Liver (tissue), 9 donors: ENCODE results near the gene LAMC3. TPM values are rescaled to one million over a fixed set of nuclear protein-coding genes. Genes with fewer than 3 reads are reported as not detected.

Experiments
- DNase-seq: peaks from one replicate; pipeline ENCODE4 v3.0.0-alpha.2; 2017; ENCODE audit warnings: low spot score
- H3K27ac ChIP-seq, 2 donors: one replicate each; pipeline ENCODE4 v1.7.0; 2013; ENCODE audit warnings: inconsistent platforms in 2 of 2, low read length in 2 of 2, control low read depth in 1 of 2, low read depth in 1 of 2, mild to moderate bottlenecking in 1 of 2
- H3K27me3 ChIP-seq, 4 donors: one replicate each; pipeline versions ENCODE4 v1.6.1 to v1.7.0; 2013; ENCODE audit warnings: low read length in 3 of 4, inconsistent platforms in 1 of 4, mild to moderate bottlenecking in 1 of 4, moderate library complexity in 1 of 4; ENCODE audit not compliant: control insufficient read depth in 4 of 4, insufficient read depth in 4 of 4
- H3K36me3 ChIP-seq, 4 donors: one replicate each; pipeline versions ENCODE4 v1.6.1 to v1.7.0; 2013; ENCODE audit warnings: low read length in 3 of 4, mild to moderate bottlenecking in 3 of 4, low read depth in 1 of 4, moderate library complexity in 1 of 4; ENCODE audit not compliant: control insufficient read depth in 4 of 4, insufficient read depth in 3 of 4
- H3K4me1 ChIP-seq, 4 donors: one replicate each; pipeline versions ENCODE4 v1.6.1 to v1.7.0; 2013; ENCODE audit warnings: low read length in 3 of 4, mild to moderate bottlenecking in 3 of 4, moderate library complexity in 1 of 4; ENCODE audit not compliant: control insufficient read depth in 4 of 4, insufficient read depth in 4 of 4
- H3K4me3 ChIP-seq, 3 donors: one replicate each; pipeline versions ENCODE4 v1.6.1 to v1.7.0; 2013; ENCODE audit warnings: low read length in 3 of 3, control low read depth in 1 of 3, low read depth in 1 of 3, mild to moderate bottlenecking in 1 of 3
- H3K9ac ChIP-seq, 2 donors: one replicate each; pipeline ENCODE4 v1.7.0; 2013; ENCODE audit warnings: low read length in 2 of 2, mild to moderate bottlenecking in 2 of 2, moderate library complexity in 2 of 2, control low read depth in 1 of 2, low read depth in 1 of 2
- H3K9me3 ChIP-seq, 4 donors: one replicate each; pipeline versions ENCODE4 v1.6.1 to v1.7.0; 2013; ENCODE audit warnings: low read length in 3 of 4; ENCODE audit not compliant: control insufficient read depth in 4 of 4
- EGR1 ChIP-seq, 2 donors: IDR thresholded peaks; 2 replicates each; pipeline ENCODE4 v1.6.1; 2016 to 2018; ENCODE audit warnings: antibody characterized with exemption in 2 of 2, low read depth in 2 of 2
- FOXA1 ChIP-seq: IDR thresholded peaks from 2 replicates; pipeline ENCODE4 v1.6.1; 2016; ENCODE audit warnings: antibody characterized with exemption
- GABPA ChIP-seq, 2 donors: IDR thresholded peaks in 1 of 2; conservative IDR thresholded peaks in 1 of 2; 2 replicates each; pipeline ENCODE4 v1.6.1; 2016; ENCODE audit warnings: antibody characterized with exemption in 2 of 2, mild to moderate bottlenecking in 1 of 2, moderate library complexity in 1 of 2
- HNF4A ChIP-seq, 2 donors: conservative IDR thresholded peaks; 2 replicates each; pipeline ENCODE4 v1.6.1; 2016; ENCODE audit warnings: antibody characterized with exemption in 2 of 2, mild to moderate bottlenecking in 2 of 2
- HNF4G ChIP-seq: IDR thresholded peaks from 2 replicates; pipeline ENCODE4 v1.6.1; 2016; ENCODE audit warnings: antibody characterized with exemption
- JUND ChIP-seq, 2 donors: IDR thresholded peaks; 2 replicates each; pipeline ENCODE4 v1.6.1; 2016; ENCODE audit warnings: antibody characterized with exemption in 2 of 2
- NR2F2 ChIP-seq: IDR thresholded peaks from 2 replicates; pipeline ENCODE4 v1.6.1; 2016; ENCODE audit warnings: antibody characterized with exemption
- RAD21 ChIP-seq, 2 donors: IDR thresholded peaks; 2 replicates each; pipeline ENCODE4 v1.6.1; 2016; ENCODE audit warnings: antibody characterized with exemption in 2 of 2, mild to moderate bottlenecking in 2 of 2
- RXRA ChIP-seq, 2 donors: IDR thresholded peaks; 2 replicates each; pipeline ENCODE4 v1.6.1; 2017 to 2018; ENCODE audit warnings: antibody characterized with exemption in 2 of 2, mild to moderate bottlenecking in 1 of 2
- SP1 ChIP-seq: IDR thresholded peaks from 2 replicates; pipeline ENCODE4 v1.6.1; 2018; ENCODE audit warnings: antibody characterized with exemption, mild to moderate bottlenecking
- TAF1 ChIP-seq: conservative IDR thresholded peaks from 2 replicates; pipeline ENCODE4 v1.6.1; 2016; ENCODE audit warnings: antibody characterized with exemption, mild to moderate bottlenecking
- YY1 ChIP-seq: IDR thresholded peaks from 2 replicates; pipeline ENCODE4 v1.6.1; 2016; ENCODE audit warnings: antibody characterized with exemption, mild to moderate bottlenecking
- WGBS: extraction: QIAGEN DNeasy Blood & Tissue Kit; methylation state at CpG from one replicate; pipeline ENCODE4 v1.1.7; 2013; 5-methylcytosine and 5-hydroxymethylcytosine counted together
- polyA plus RNA-seq, 2 donors: library from polyadenylated mRNA; stranded (reverse) in 1 of 2; unstranded in 1 of 2; fragments of 200-250 nt in 1 of 2; fragments of >200 nt in 1 of 2; fragmentation: Nextera tagmentation in 1 of 2; extraction: Ambion mirVana in 1 of 2; gene quantifications; one replicate each; pipeline versions ENCODE4 v1.2.1 to v1.2.3, GENCODE V29; 2013 to 2015
- total RNA-seq, 2 donors: library from RNA; depleted of rRNA; stranded (reverse); fragments of >200 nt; gene quantifications; one replicate each; pipeline ENCODE4 v1.2.3, GENCODE V29; 2014
- TF ChIP-seq, protein P1 (sequence below): IDR thresholded peaks from 2 replicates; pipeline ENCODE4 v1.6.1; 2016; ENCODE audit warnings: antibody characterized with exemption
- TF ChIP-seq, protein P2 (sequence below): IDR thresholded peaks from 2 replicates; pipeline ENCODE4 v1.6.1; 2016; ENCODE audit warnings: antibody characterized with exemption
- TF ChIP-seq, protein P3 (sequence below): IDR thresholded peaks from 2 replicates; pipeline ENCODE4 v1.6.1; 2016; ENCODE audit warnings: antibody characterized with exemption
- TF ChIP-seq, protein P4 (sequence below): IDR thresholded peaks from 2 replicates; pipeline ENCODE4 v1.6.1; 2016; ENCODE audit warnings: antibody characterized with exemption, mild to moderate bottlenecking
- TF ChIP-seq, protein P5 (sequence below): fragments of 150-350 bp; IDR thresholded peaks from 2 replicates; pipeline ENCODE4 v1.5.1; 2017; ENCODE audit warnings: improper control_type of control experiment, low read depth, low read length; ENCODE audit not compliant: missing input control
- donor health status: healthy.
- donor health status: healthy.
- donor health status: healthy.
- donor health status: healthy.
- donor health status: healthy.

Gene LAMC3
- total and polyA plus RNA-seq, 4 donors, result 1.4 to 5.9 (median 2.9) TPM

DNA sequence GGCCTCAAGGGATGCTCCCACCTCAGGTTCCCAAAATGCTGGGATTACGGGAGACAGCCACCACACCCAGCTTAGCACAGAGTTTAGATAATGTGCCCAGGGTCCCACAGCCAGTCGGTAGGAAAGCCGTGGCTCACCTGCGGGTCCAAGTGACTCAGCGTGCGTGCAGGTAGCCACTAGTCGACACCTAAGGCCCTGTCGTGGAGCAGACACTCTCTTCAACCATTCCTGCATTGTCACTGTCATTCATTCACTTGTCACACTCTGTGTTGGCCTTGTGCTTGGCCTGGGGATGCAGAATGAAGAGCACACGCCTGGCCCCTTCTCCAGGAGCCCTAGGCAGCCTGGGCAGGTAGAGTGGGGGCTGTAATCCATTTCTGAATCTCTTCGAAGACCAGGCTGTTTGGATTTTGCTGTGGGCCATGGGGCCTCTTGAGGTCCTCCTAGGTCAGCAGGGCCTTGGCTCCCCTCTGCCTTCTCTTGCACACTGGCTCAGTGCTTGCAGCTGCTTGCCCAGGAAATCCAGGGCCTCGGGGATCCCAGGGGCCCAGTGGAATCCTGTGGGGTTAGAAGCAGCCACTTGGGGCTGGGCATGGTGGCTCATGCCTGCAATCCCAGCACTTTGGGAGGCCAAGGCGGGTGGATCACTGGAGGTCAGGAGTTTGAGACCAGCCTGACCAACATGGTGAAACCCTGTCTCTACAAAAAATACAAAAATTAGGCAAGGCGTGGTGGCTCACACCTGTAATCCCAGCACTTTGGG, 81.2 kb downstream of the LAMC3 start:
- Histone ChIP-seq H3K27ac (no peak overlapping the region), H3K4me1 (no peaks in the 10 kb centered on the region), H3K27me3 (peaks cover 0 to 4% (median 1%) of the 10 kb centered on the region in 4 donors), H3K9me3 (no peaks in the 10 kb centered on the region), H3K4me3 (no peak overlapping the region), H3K36me3 (no peaks in the 10 kb centered on the region), H3K9ac (no peak overlapping the region)
- TF ChIP-seq EGR1 (IDR thresholded peaks at IDR 0.05; ENCODE audit: low read depth in 2 of 2) (no peak), NR2F2 (no peak), TAF1 (no peak)
- 85% methylated on average over 13 of the region's 13 CpGs for WGBS
- no peak for DNase-seq

DNA sequence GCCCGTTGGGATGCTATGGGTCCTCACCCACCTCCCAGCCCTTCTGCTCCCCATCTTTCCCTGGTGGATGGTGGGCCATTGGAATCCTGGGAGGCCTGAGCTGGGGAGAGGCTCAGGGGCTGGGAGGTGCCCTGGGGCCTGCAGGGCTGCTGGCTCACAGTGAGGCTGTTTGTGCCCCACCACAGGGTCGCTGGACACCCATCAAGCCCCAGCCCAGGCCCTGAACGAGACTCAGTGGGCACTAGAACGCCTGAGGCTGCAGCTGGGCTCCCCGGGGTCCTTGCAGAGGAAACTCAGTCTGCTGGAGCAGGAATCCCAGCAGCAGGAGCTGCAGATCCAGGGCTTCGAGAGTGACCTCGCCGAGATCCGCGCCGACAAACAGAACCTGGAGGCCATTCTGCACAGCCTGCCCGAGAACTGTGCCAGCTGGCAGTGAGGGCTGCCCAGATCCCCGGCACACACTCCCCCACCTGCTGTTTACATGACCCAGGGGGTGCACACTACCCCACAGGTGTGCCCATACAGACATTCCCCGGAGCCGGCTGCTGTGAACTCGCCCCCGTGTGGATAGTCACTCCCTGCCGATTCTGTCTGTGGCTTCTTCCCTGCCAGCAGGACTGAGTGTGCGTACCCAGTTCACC, 82.5 kb downstream of the LAMC3 start:
- no peak for DNase-seq
- Histone ChIP-seq H3K27ac (no peak overlapping the region), H3K27me3 (peaks cover 0 to 4% (median 2%) of the 10 kb centered on the region in 4 donors), H3K4me3 (no peak overlapping the region), H3K9me3 (no peaks in the 10 kb centered on the region), H3K4me1 (peaks cover 0 to 2% (median under 1%) of the 10 kb centered on the region in 4 donors), H3K9ac (no peak overlapping the region), H3K36me3 (no peaks in the 10 kb centered on the region)
- TF ChIP-seq RXRA (IDR thresholded peaks at IDR 0.05) (no peak), HNF4A (conservative IDR thresholded peaks at IDR 0.05) (no peak), GABPA (IDR thresholded peaks at IDR 0.05 in 1 of 2, conservative IDR thresholded peaks at IDR 0.05 in 1 of 2) (no peak), EGR1 (IDR thresholded peaks at IDR 0.05; ENCODE audit: low read depth in 2 of 2) (no peak), HNF4G (no peak), SP1 (no peak), RAD21 (IDR thresholded peaks at IDR 0.05) (no peak), YY1 (no peak), NR2F2 (no peak), TAF1 (no peak), JUND (IDR thresholded peaks at IDR 0.05) (no peak), FOXA1 (no peak)
- TF ChIP-seq, protein P1, sequence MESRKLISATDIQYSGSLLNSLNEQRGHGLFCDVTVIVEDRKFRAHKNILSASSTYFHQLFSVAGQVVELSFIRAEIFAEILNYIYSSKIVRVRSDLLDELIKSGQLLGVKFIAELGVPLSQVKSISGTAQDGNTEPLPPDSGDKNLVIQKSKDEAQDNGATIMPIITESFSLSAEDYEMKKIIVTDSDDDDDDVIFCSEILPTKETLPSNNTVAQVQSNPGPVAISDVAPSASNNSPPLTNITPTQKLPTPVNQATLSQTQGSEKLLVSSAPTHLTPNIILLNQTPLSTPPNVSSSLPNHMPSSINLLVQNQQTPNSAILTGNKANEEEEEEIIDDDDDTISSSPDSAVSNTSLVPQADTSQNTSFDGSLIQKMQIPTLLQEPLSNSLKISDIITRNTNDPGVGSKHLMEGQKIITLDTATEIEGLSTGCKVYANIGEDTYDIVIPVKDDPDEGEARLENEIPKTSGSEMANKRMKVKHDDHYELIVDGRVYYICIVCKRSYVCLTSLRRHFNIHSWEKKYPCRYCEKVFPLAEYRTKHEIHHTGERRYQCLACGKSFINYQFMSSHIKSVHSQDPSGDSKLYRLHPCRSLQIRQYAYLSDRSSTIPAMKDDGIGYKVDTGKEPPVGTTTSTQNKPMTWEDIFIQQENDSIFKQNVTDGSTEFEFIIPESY, result no peak
- TF ChIP-seq, protein P2, sequence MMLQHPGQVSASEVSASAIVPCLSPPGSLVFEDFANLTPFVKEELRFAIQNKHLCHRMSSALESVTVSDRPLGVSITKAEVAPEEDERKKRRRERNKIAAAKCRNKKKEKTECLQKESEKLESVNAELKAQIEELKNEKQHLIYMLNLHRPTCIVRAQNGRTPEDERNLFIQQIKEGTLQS, result no peak
- TF ChIP-seq, protein P3, sequence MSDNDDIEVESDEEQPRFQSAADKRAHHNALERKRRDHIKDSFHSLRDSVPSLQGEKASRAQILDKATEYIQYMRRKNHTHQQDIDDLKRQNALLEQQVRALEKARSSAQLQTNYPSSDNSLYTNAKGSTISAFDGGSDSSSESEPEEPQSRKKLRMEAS, result no peak
- TF ChIP-seq, protein P4, sequence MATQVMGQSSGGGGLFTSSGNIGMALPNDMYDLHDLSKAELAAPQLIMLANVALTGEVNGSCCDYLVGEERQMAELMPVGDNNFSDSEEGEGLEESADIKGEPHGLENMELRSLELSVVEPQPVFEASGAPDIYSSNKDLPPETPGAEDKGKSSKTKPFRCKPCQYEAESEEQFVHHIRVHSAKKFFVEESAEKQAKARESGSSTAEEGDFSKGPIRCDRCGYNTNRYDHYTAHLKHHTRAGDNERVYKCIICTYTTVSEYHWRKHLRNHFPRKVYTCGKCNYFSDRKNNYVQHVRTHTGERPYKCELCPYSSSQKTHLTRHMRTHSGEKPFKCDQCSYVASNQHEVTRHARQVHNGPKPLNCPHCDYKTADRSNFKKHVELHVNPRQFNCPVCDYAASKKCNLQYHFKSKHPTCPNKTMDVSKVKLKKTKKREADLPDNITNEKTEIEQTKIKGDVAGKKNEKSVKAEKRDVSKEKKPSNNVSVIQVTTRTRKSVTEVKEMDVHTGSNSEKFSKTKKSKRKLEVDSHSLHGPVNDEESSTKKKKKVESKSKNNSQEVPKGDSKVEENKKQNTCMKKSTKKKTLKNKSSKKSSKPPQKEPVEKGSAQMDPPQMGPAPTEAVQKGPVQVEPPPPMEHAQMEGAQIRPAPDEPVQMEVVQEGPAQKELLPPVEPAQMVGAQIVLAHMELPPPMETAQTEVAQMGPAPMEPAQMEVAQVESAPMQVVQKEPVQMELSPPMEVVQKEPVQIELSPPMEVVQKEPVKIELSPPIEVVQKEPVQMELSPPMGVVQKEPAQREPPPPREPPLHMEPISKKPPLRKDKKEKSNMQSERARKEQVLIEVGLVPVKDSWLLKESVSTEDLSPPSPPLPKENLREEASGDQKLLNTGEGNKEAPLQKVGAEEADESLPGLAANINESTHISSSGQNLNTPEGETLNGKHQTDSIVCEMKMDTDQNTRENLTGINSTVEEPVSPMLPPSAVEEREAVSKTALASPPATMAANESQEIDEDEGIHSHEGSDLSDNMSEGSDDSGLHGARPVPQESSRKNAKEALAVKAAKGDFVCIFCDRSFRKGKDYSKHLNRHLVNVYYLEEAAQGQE, result no peak
- TF ChIP-seq, protein P5, sequence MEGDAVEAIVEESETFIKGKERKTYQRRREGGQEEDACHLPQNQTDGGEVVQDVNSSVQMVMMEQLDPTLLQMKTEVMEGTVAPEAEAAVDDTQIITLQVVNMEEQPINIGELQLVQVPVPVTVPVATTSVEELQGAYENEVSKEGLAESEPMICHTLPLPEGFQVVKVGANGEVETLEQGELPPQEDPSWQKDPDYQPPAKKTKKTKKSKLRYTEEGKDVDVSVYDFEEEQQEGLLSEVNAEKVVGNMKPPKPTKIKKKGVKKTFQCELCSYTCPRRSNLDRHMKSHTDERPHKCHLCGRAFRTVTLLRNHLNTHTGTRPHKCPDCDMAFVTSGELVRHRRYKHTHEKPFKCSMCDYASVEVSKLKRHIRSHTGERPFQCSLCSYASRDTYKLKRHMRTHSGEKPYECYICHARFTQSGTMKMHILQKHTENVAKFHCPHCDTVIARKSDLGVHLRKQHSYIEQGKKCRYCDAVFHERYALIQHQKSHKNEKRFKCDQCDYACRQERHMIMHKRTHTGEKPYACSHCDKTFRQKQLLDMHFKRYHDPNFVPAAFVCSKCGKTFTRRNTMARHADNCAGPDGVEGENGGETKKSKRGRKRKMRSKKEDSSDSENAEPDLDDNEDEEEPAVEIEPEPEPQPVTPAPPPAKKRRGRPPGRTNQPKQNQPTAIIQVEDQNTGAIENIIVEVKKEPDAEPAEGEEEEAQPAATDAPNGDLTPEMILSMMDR, result no peak
- 88% methylated on average over 19 of the region's 19 CpGs for WGBS
